NCI-H1417 treated with DMSO at 0.1 percent for 48 hours (cell line): Measurements from ENCODE around the gene DISP2.

Experiments
- DNase-seq: peaks from one replicate; lab custom pipeline; 2025; lab: John Stamatoyannopoulos, UW

The DISP2 gene

DNA sequence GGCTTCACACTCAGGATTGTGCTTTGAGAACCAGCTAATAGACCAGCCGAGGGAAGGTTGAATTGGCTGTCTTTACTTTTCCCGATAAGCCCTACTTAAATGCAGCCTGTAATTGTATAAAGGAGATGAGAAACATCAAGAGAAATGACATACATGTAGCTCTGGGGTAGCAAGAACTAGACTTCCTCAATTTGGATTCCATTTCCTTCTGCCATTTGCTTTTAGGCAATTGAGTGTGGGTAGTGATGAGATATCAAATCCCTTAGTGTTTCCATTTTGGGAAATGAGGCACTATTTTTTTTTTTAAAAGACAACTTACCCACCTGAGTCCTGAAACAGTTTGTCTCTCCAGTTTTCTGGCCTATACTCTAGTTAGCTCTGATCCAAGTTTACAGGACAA is 32.3 kb upstream of the DISP2 start:
- no peak for DNase-seq

DNA sequence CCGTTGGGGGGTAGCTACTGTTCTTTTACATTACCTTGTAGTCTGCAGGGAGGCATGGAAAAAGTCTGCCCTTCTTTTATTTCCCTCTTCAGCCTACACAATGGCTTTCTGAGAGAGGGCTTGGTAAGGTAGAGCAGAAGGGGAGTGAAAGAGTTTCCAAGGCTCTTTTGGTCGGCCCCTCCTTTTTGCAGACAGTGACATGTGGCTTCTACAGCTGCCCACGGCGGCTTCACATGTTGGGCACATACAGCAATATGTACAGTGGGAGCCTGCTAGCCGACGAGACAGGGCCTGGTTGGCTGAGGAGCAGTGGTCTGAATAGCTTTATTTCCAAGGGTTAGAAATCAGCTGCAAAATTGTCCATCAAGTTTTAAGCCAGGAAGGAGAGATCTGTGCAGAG is 30.6 kb upstream of the DISP2 start:
- DNase-seq: no peak

DNA sequence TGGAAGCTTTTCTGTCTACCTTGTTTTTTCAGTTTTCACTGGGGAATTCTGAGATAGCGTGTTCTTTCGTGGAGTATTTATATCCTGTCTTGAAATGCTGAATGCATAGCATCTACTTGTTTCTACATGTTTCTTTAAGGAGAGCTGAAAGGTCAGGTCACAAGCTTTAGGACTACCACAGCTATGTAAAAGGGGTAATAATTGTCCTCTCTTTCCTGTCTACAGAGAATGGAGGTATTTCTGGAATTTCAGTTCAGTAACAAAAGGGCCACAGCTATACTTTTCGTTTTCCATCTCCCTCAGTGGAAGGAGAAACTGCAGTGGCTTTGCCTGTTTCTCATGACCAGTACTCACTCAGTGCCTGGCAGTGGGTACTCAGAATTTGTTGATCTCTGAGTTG is 29.8 kb upstream of the DISP2 start:
- DNase-seq: no peak

DNA sequence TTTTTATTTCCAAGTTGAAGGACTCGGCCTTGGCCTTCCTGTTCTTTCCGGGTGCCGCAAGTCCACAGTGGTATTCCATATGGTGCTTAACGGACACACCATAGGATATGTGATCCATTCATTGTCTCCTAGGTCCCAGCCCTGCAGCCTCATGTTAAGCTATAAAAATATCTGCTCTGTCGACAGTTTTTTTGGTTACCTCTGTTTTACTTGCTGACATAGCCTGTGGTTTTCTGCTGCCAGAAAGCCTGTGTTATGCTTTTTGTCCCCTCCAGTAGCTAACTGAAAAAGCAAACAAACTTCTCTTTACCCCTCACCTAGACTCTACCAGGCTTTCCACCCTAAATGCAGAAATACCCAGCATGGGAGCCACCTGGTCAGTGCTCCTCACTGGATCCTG is 29.3 kb upstream of the DISP2 start:
- DNase-seq: no peak

DNA sequence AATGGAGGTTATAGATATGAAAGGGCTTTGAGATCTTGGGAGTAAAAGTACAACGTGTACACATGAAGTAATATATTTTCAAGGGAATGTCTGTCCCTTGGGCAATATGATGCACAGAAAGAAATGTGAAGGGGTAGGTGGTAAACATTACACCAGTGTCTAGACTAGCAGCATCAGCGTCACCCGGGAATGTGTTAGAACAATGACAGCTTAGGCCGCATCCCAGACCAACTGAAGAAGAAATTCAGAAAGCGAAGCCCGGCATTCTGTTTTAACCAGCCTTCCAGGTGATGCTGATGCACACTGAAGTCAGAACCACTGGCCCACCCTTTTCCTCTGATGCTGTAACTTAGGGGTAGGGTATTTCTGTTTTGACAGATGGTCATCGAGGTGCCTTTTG is 28.2 kb upstream of the DISP2 start:
- DNase-seq: no peak

DNA sequence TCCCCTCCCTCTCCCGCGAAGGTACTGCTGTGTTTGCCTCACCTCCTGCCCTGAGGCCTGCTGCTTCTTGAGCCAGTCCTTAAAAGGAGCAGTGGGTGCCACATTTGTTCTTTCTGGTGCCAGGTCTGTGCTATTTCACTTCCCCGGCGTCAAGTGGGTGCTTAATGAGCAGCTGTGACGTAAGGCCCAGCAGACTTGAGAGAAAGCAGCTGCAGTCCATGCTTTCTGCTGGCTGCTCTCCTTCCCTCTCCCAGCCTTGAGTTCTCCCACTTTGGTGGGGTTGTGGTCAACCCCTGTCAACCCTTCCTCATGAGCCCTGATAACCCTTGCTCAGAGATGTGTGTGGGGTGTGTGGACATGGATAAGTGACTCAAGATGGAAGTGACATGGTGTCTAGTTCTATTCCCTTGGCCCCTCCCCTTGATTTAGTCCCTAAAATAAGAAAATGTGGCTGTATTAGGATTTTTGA is 27.6 kb upstream of the DISP2 start:
- no peak for DNase-seq

DNA sequence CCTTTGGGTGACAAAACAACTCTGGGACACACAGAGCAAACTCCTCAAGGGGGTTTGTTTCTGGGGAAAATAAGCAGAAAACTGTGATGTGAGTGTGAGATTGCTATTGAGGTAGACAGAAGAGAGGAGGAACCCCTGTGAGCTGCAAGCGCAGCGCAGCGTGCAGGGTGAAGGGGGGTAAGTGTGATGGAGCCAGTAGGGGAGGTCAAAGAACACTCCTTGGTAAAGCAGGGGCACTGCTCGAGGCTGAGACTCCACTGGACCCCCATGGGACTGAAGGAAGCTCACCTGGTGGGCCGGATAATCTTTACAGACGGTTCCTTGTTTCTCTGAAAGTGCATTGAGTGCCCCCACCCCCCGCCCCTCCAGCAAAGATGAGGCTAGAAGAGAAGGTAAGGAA is 27.0 kb upstream of the DISP2 start:
- DNase-seq: no peak

DNA sequence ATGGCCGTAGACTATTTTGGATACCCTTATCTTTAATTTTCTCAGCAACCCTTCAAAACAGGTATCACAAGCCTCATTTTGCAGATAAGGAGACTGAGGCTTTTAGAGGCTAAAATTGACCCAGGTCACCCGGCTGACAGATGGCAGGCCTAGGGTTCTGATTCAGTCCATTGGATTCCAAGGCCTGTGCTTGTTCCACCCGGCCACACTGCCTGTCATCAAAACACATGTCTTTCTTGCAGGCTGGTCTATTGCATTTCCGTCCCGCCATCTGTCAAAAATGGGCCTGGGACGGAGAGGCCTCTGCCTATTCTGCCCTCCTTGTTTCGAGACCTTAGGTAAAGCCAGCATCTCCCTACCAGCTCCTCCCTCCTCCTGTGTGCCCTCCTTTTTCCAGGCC is 26.4 kb upstream of the DISP2 start:
- no peak for DNase-seq

DNA sequence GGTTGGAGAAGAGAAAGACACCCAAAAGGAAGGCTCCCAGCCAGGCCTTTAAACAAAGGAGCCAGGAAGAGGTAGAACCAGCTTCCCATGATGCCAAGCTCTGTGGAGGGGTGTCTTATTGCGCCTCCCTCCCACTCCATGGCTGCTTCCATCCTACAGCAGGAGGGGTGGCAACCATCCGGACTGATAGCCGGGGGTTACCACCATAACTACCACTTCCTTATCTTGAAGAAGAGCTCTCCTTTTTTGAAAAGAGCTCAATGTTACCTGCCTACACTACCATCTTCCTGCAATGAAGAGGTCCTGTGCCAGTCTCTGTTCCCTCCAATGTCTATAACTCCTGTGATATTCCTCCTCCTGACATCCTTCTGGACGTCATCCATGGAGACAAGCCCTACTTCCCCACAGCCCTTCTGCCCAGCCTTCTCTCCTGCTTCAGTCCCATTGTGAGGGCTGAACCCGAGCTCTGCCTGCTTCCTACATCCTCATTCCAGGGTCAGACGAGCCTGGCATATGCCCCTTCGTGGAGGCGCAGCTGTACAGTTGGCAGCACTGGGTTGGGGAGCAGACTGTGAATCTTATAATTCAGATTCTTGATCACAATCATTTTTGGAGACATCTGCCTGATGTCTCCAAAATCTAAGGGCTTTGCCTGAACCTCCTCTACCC is 25.8 kb upstream of the DISP2 start:
- no peak for DNase-seq

DNA sequence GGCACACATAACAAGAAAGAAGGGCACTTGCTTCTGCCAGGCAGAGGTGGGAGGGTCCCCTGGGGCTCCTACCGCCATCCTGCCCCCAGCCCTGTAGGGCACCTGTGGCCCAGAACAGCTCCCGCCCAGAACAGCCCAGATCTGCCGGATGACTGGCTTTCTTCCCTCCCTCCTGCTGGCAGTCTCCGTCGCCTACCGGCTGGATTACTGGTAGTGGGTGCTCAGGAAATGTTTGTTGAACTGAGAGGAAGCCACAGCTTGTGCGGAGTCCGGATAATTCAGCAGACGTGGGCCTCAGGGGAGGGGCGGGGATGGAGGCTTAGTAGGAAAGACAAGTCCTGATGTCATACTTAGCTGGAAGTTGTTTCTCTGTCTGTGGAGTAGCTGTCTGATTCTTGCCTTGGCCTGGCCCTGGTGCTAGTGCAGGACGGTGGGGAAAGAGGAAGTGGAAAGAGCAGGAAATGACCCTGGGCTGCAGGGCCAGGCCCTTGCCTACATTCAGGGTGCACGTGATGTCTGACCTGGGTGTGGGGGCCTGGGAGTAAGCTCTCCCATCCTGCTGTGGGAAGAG is 24.0 kb upstream of the DISP2 start:
- DNase-seq: no peak

DNA sequence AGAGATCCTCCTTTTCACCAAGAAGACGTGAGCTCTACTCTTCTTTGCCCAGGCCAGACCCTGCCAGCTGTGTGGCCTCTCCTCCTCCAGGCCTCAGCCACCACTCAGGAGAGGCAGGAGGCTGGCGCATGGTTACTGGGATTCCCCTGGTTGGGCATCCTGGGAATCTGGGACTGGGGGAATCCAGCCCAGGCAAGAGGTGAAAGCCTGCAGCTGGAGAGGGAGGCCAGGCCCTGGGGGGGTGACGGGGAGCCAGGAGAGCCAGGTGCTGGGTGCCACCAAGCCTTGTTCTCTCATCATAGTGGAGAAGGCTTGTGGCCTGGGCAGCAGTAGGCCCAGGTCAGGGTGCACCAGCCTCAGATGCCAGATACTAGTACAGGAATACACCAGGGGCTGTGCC is 23.5 kb upstream of the DISP2 start:
- DNase-seq: no peak

DNA sequence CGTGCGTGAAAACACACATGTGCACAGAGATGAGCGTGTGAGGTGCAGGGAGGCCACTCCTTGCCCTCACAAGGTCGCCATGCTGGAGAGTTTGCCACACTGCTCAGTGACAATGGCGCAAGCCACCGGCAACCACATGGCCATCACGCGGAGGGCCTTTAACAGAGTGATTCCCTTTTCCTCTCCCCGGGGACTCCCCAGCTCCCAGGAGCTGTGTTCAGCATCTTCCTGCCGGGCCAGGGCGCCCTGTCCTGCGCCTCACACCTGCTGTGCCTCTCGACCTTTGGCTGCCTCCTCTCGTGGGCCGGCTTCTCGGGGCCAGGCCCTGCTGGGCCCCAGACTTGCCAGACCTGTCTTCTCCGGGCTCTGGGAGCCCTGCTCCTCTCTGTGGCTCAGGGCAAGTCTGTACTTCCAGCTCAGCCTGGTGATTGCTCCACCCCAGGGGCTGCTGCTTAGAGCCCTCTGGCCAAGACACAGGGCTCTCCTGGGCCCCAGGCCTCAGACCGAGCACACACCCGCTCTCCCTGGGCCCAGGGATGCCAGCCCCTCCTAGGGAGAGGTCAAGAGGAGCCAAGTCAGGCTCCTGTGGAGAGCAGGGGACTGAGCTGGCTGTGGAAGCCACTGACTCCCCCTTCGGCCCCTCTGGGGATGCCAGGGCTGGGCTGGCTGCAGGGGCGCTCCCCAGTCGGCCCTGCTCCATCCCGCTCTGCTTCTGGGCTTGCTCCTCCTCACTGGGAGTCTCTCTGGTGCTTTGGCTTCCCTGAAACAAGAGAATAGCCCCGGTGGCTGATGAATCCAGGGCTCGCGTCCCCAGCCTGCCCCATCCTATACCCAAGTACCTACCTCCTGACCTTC is 22.9 kb upstream of the DISP2 start:
- no peak for DNase-seq

DNA sequence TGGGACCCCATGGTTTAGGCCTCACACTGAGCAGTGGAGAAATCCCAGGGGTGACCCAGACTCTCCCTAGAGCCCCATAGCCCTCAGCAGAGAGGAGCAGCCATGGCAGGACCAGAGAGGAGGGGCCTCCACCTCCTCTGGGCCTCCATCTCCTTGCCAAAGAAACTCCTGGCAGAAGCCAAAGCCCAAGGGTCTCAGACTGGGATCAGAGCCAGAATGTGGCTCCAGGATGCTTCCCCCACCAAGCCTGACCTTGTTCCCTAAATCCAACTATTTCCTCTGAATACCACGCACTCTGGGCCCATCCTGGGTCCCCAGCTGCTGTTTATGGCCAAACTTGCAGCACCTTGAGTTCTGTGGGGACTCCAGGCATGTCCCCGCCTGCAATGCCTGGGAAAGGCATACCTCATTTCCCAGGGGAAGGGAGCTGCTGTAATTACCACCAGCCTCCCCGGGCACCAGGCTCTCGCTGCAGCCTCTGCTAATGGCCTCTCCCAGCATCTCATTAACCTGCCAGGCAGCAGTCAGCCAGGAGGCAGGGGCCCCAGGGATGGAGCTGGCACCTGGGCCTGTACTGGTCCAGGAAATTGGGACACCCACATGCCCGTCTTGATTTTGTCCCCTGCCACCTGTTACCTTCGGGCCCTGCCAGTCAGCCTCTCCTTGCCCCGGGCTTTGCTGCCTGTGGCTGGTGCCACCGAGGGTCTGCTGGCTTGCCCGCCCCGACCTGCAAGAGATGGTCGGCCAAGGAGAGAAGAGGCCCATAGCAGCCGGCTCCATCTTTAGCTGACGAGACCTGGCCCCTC is 21.9 kb upstream of the DISP2 start:
- no peak for DNase-seq

DNA sequence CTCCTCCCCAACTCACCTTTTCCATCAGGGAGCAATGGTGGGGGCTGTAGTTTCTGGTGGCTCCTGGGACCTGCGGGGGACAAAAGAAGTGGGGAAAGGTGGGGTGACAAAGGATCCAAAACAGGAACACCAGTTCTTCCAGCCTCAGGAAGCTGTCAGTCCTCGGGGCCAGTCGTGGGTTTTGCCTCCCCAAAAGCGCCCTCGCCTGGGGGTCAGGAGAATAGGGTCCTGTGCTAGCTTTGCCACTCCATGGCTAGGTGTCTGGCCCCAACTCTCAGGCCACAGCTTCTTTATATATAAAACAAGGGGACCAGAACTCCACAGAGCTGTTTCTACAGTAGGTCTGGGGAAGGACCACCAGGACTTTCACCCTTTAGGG is 21.3 kb upstream of the DISP2 start:
- no peak for DNase-seq

DNA sequence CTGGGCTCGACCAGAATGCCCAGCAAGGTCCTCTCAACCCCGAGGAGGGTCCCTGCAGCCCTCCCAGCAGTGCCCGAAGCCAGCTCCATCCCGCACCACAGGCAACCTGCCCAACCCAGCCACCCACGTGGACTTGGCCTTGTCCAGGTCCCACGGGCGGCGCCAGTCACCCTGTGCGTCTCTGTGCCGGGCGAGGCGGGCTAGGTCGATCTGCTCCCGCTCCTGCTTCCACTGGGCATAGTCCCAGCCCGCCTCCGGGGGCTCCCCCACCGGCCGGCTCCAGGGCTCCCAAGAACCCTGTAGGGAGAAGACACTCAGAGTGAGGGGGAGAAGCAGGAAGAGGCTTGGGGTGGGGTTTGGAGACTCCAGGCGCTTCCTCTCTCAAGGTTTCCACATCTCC is 20.4 kb upstream of the DISP2 start:
- no peak for DNase-seq

DNA sequence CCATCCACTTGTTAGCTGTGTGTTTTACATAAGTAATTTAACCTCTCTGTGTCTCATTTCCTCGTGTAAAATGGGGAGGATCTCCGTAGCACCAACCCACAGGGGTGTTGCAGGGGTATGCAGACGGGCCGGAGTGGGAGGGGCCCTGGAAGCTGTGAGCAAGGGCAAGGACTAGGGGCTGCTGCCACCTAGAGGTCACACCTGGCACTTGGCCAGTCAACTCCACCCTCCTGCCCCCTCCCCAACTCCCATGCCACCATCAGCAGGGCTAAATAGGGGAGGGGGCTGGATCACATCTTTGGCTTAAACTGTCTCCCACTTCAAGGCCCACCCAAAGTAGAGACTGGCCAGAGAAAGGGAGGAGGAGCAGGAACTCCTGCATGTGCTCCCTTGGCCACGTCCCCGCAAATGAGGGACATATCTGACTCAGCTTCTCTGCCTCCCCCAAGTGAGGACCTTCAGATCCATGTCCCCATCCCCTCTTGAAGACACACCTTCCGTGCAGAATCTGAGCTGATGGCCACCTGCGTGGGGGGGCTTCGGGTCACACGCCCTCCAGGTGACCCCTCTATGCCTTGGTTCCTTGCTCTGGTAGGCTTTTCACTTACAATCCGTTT is 19.9 kb upstream of the DISP2 start:
- DNase-seq: no peak

DNA sequence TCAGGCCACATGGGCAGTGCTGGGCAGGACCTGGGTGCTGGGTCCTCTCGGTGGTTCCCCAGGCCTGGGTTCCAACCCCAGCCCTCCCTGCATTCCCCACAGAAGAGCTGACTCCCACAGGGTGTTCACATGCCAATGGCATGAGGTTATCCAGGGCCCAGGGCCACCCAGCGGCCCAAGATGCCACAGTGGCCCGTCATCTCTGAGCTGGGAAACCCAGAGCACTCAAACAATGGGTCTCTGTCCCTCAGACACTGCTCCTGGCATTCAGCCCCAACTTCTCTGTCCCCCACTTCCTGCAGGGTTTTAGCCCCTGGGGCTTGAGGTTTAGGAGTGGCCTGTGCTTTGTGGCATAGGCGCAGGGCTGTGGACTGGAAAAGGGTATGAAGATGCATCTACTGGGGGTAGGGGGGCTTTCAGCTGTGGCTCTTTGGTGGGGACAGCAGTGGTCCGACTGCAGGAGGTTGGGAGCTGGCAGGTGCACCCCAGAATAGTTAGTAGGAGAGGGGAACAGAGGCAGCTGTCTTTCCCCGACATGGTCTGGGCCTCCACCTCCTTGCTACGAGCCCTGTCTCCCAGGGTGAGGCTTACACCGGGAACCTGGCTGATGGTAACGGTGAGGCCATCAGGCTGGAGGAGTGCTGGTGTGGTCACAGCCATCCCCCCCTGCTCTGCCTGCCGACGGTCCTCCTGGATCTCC is 18.9 kb upstream of the DISP2 start:
- DNase-seq: no peak

DNA sequence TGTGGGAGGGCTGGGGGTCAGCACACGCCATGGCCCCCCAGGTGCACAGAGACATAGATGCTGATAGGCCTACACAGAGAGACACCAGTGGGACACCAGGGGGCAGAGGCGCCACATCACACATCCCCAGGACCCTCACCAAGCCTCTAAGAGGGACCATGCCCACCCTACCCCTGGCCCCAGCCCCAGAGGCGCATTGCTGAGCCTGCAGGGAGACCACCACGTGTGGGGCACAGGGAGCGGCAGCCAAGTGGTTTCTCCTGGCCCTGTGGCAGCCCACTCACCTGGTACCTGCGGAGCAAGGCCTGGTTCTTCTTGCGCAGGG is 18.4 kb upstream of the DISP2 start:
- DNase-seq: no peak

DNA sequence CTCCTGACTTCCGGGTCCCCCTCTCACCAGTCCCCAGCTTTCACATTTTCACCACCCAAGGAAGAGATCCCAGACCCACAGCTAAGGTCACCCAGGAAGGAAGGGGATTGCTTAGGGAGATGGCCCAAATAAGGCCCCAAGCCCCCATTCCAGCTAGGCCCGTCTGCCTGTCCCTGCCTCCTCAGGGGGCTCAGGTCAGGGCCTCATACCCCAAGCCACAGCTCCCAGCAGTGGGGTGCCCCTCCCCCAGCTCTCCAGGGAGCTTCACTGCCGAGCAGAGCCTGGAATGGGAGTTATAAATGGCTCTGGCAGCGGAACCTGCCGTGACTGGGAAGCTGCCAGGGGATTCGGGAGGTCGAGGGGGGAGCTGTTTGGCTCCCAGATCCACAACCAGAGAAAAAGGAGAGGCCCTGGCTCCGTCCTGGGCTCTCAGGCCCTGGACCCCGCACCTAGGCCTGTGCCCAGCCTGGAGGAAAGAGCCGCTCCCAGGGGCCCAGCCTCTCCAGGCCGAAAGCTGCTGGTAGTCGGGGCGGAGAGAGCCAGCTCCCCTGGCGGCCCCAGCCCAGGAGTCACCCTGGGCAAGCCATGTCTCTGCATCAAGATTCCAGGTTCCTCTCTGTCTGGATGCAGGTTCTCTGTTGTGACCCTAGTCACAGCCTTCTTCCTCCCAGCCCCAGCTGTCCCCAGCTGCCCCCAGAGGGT is 17.8 kb upstream of the DISP2 start:
- no peak for DNase-seq

DNA sequence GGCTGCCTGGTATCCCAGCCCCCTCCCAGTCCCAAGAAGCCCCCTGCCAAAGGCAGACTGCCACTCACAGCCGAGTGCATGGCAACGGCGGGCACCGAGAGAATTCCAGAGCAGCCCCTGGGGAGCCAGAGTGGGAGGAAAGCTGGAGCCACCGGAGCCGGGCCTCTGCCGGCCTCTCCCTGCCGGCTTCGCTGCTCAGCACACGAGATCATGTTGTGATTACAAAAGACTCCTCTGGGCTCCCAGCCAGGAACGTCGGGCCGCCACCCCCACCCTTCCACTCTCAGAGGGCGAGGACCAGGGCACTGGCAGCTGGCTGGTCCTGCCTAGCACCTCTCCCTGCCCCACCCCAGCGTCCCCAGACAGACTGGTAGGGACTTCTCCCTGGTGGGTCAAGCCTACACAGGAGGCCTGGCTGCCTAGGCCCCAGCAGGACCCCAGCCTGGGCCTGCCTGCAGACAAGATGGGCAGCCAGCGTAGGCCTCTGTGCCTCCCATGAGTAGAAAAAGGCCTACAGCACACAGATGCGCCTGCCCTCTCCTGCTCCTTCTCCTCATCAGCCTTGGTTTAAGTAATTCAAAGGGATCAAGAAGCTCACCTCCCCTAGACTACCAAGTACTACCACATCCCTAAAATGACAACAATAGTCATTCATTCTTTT is 17.1 kb upstream of the DISP2 start, which contains the start of gene CCDC9B:
CCDC9B (minus strand) TSS at position 200 of the 661 bp plus-strand sequence; CDS start at position 80, 120 bp downstream.
- DNase-seq: no peak
